Measurements from ENCODE around the gene TRIM2.

TRIM2 gene

GRCh38 chr4:153243468-153243867 is 39.2 kb downstream of the TRIM2 start:
- no peak for DNase-seq (ENCODE audit: low read depth in 1 of 2, low spot score in 1 of 2)
- no peak overlapping the region for H3K27ac ChIP-seq (replicated peaks)
- H3K4me3 ChIP-seq (replicated peaks; ENCODE audit: insufficient read depth, low read length), result no peak overlapping the region
- TF ChIP-seq CTCF (IDR thresholded peaks at IDR 0.05; ENCODE audit: insufficient read depth, low read length) (no peak), POLR2AphosphoS5 (IDR thresholded peaks at IDR 0.05; ENCODE audit: low read depth) (no peak), GABPA (IDR thresholded peaks at IDR 0.05; ENCODE audit: low read depth) (no peak), SPI1 (IDR thresholded peaks at IDR 0.05; ENCODE audit: borderline replicate concordance, low read depth) (no peak), REST (IDR thresholded peaks at IDR 0.05; ENCODE audit: insufficient replicate concordance, low read depth) (no peak)
- H3K27me3 ChIP-seq (ENCODE audit: insufficient read depth, poor library complexity, severe bottlenecking), result no peaks in the 10 kb centered on the region

- no peak for DNase-seq (ENCODE audit: low read depth in 1 of 2, low spot score in 1 of 2)
- TF ChIP-seq POLR2AphosphoS5 (IDR thresholded peaks at IDR 0.05; ENCODE audit: low read depth) (no peak), CTCF (IDR thresholded peaks at IDR 0.05; ENCODE audit: insufficient read depth, low read length) (no peak), GABPA (IDR thresholded peaks at IDR 0.05; ENCODE audit: low read depth) (no peak), SPI1 (IDR thresholded peaks at IDR 0.05; ENCODE audit: borderline replicate concordance, low read depth) (no peak), REST (IDR thresholded peaks at IDR 0.05; ENCODE audit: insufficient replicate concordance, low read depth) (no peak)
- Histone ChIP-seq H3K27me3 (ENCODE audit: insufficient read depth, poor library complexity, severe bottlenecking) (no peaks in the 10 kb centered on the region), H3K4me3 (replicated peaks; ENCODE audit: insufficient read depth, low read length) (no peak overlapping the region), H3K27ac (replicated peaks) (no peak overlapping the region)
Observed at GRCh38 chr4:153244969-153245368, 40.7 kb downstream of the TRIM2 start.

- Histone ChIP-seq H3K27me3 (ENCODE audit: insufficient read depth, poor library complexity, severe bottlenecking) (no peaks in the 10 kb centered on the region), H3K4me3 (replicated peaks; ENCODE audit: insufficient read depth, low read length) (no peak overlapping the region), H3K27ac (replicated peaks) (no peak overlapping the region)
- TF ChIP-seq SPI1 (IDR thresholded peaks at IDR 0.05; ENCODE audit: borderline replicate concordance, low read depth), result no peak
- no peak for TF ChIP-seq CTCF (IDR thresholded peaks at IDR 0.05; ENCODE audit: insufficient read depth, low read length)
- TF ChIP-seq GABPA (IDR thresholded peaks at IDR 0.05; ENCODE audit: low read depth), result no peak
- TF ChIP-seq POLR2AphosphoS5 (IDR thresholded peaks at IDR 0.05; ENCODE audit: low read depth), result no peak
- no peak for TF ChIP-seq REST (IDR thresholded peaks at IDR 0.05; ENCODE audit: insufficient replicate concordance, low read depth)
- DNase-seq (ENCODE audit: low read depth in 1 of 2, low spot score in 1 of 2), result no peak
Observed at GRCh38 chr4:153245775-153246174, 41.5 kb downstream of the TRIM2 start.

Measured in HL-60 (cell line).